H1 (cell line): ENCODE data around the gene MRPS10. TPM values are rescaled to one million over a fixed set of nuclear protein-coding genes. Genes with fewer than 3 reads are reported as not detected.
A peak's percentile ranks its signal among the peaks of the same experiment; 100 is the strongest.

Experiments
- CTCF ChIA-PET: fragments of 300-600 bp; sonication (Branson Sonifier 250); formaldehyde crosslinking; loops from one replicate; lab custom pipeline; 2021; ENCODE audit not compliant: partially characterized antibody; lab: Charles Lee
- POLR2A ChIA-PET: fragments of 300-600 bp; sonication (Branson Sonifier 250); formaldehyde crosslinking; loops from one replicate; lab custom pipeline; 2021; ENCODE audit warnings: inconsistent platforms; ENCODE audit not compliant: partially characterized antibody; lab: Charles Lee
- DNase-seq, 2 experiments: peaks; one replicate each; pipeline versions ENCODE4 v3.0.0 to v3.0.0-alpha.2; 2010 to 2022; ENCODE audit warnings: low spot score in 2 of 2, low read depth in 1 of 2, mixed read lengths in 1 of 2
- FAIRE-seq: peaks from 2 replicates; lab custom pipeline; 2011; peaks lifted over from hg19 to GRCh38; lab: Jason Lieb, UNC
- H2AFZ ChIP-seq: 2 replicates; pipeline ENCODE4 v1.8.1; 2012; ENCODE audit warnings: low read length, inconsistent platforms
- H2AK5ac ChIP-seq: 2 replicates; pipeline ENCODE4 v1.6.1; 2013; ENCODE audit warnings: low read depth, low read length
- H2BK120ac ChIP-seq: replicated peaks from 2 replicates; pipeline ENCODE3; 2013; ENCODE audit warnings: low read depth, low read length, inconsistent platforms
- H2BK12ac ChIP-seq: 2 replicates; pipeline ENCODE4 v1.6.1; 2013; ENCODE audit warnings: low read depth, low read length
- H2BK15ac ChIP-seq: 2 replicates; pipeline ENCODE4 v1.6.1; 2013; ENCODE audit warnings: low read length
- H2BK20ac ChIP-seq: 2 replicates; pipeline ENCODE4 v1.6.1; 2013; ENCODE audit warnings: low read length
- H2BK5ac ChIP-seq: 2 replicates; pipeline ENCODE4 v1.6.1; 2013; ENCODE audit warnings: low read depth, low read length
- H3K14ac ChIP-seq: 2 replicates; pipeline ENCODE4 v1.6.1; 2013; ENCODE audit warnings: inconsistent platforms; ENCODE audit not compliant: insufficient read length
- H3K18ac ChIP-seq: 2 replicates; pipeline ENCODE4 v1.6.1; 2013; ENCODE audit warnings: low read length; ENCODE audit errors: extremely low read depth
- H3K23ac ChIP-seq: 2 replicates; pipeline ENCODE4 v1.6.1; 2013; ENCODE audit warnings: inconsistent platforms; ENCODE audit not compliant: insufficient read length
- H3K23me2 ChIP-seq: 2 replicates; pipeline ENCODE4 v1.6.1; 2013; ENCODE audit warnings: low read depth, low read length
- H3K27ac ChIP-seq: 2 replicates; pipeline ENCODE4 v1.6.1; 2011; ENCODE audit warnings: low read depth, low read length, inconsistent platforms
- H3K27me3 ChIP-seq, 4 experiments: replicated peaks in 1 of 4; 1 replicate in 1 of 4; 2 replicates in 3 of 4; pipeline versions ENCODE4 v1.6.1 to v1.8.1; 2011 to 2013; ENCODE audit warnings: low read length in 3 of 4, mild to moderate bottlenecking in 3 of 4, inconsistent platforms in 2 of 4, mixed read lengths in 2 of 4, moderate library complexity in 1 of 4; ENCODE audit not compliant: control insufficient read depth in 3 of 4, insufficient read depth in 3 of 4; ENCODE audit errors: extremely low read depth in 1 of 4
- H3K36me3 ChIP-seq, 4 experiments: 2 replicates each; pipeline versions ENCODE4 v1.6.1 to v1.8.1; 2011 to 2013; ENCODE audit warnings: mild to moderate bottlenecking in 4 of 4, low read length in 3 of 4, moderate library complexity in 2 of 4, control low read depth in 1 of 4, inconsistent platforms in 1 of 4; ENCODE audit not compliant: insufficient read depth in 4 of 4, control insufficient read depth in 2 of 4
- H3K4ac ChIP-seq: replicated peaks from 2 replicates; pipeline ENCODE3; 2013; ENCODE audit warnings: low read length, low read depth, mixed read lengths, inconsistent platforms; ENCODE audit not compliant: insufficient read length
- H3K4me1 ChIP-seq, 4 experiments: replicated peaks in 1 of 4; 1 replicate in 1 of 4; 2 replicates in 3 of 4; pipeline versions ENCODE4 v1.6.1 to v1.8.1; 2011 to 2013; ENCODE audit warnings: low read length in 3 of 4, inconsistent platforms in 2 of 4, mixed read lengths in 1 of 4; ENCODE audit not compliant: insufficient read depth in 4 of 4, control insufficient read depth in 3 of 4
- H3K4me2 ChIP-seq, 2 experiments: 2 replicates each; pipeline versions ENCODE4 v1.6.1 to v1.8.1; 2011 to 2013; ENCODE audit warnings: low read depth in 2 of 2, low read length in 2 of 2, control low read depth in 1 of 2, inconsistent platforms in 1 of 2, mild to moderate bottlenecking in 1 of 2; ENCODE audit not compliant: insufficient read depth in 1 of 2
- H3K4me3 ChIP-seq, 4 experiments: fragments of 200-600, 300-600 bp in 1 of 4; sonication (generic), shearing (Covaris generic), sonication (Bioruptor Twin) in 1 of 4; 2 replicates each; pipeline versions ENCODE4 v1.5.1 to v1.8.1; 2011 to 2016; ENCODE audit warnings: low read length in 4 of 4, low read depth in 3 of 4, control low read depth in 2 of 4, inconsistent platforms in 2 of 4, mild to moderate bottlenecking in 2 of 4, mixed read lengths in 1 of 4, moderate library complexity in 1 of 4; ENCODE audit not compliant: insufficient read depth in 2 of 4; ENCODE audit errors: extremely low read depth in 1 of 4
- H3K56ac ChIP-seq: replicated peaks from 2 replicates; pipeline ENCODE3; 2013; ENCODE audit warnings: low read depth, mild to moderate bottlenecking, mixed read lengths, low read length, inconsistent platforms; ENCODE audit not compliant: insufficient read length
- H3K79me1 ChIP-seq: 2 replicates; pipeline ENCODE4 v1.6.1; 2013; ENCODE audit warnings: low read depth, low read length, control low read depth
- H3K79me2 ChIP-seq, 2 experiments: 2 replicates each; pipeline versions ENCODE4 v1.6.1 to v1.8.1; 2012 to 2013; ENCODE audit warnings: low read length in 2 of 2, mild to moderate bottlenecking in 2 of 2, inconsistent platforms in 1 of 2; ENCODE audit not compliant: insufficient read depth in 2 of 2, control insufficient read depth in 1 of 2
- H3K9ac ChIP-seq, 4 experiments: replicated peaks in 1 of 4; 1 replicate in 1 of 4; 2 replicates in 3 of 4; pipeline versions ENCODE4 v1.6.1 to v1.8.1; 2011 to 2013; ENCODE audit warnings: low read depth in 3 of 4, low read length in 3 of 4, control low read depth in 2 of 4, mild to moderate bottlenecking in 2 of 4, moderate library complexity in 2 of 4, inconsistent platforms in 1 of 4; ENCODE audit errors: extremely low read depth in 1 of 4
- H3K9me3 ChIP-seq, 2 experiments: 2 replicates each; pipeline versions ENCODE4 v1.6.1 to v1.8.1; 2012 to 2013; ENCODE audit warnings: mild to moderate bottlenecking in 2 of 2, moderate library complexity in 2 of 2, control low read depth in 1 of 2, inconsistent platforms in 1 of 2, low read depth in 1 of 2, low read length in 1 of 2, mixed read lengths in 1 of 2; ENCODE audit not compliant: insufficient read depth in 2 of 2
- H4K20me1 ChIP-seq, 2 experiments: replicated peaks in 1 of 2; 2 replicates each; pipeline versions ENCODE3 to v1.8.1; 2011 to 2013; ENCODE audit warnings: inconsistent platforms in 2 of 2, low read length in 2 of 2, mild to moderate bottlenecking in 1 of 2; ENCODE audit not compliant: insufficient read depth in 2 of 2, control insufficient read depth in 1 of 2
- H4K5ac ChIP-seq: 2 replicates; pipeline ENCODE4 v1.6.1; 2013; ENCODE audit warnings: low read length, low read depth, mixed read lengths, inconsistent platforms; ENCODE audit not compliant: insufficient read length
- H4K8ac ChIP-seq: 2 replicates; pipeline ENCODE4 v1.8.0; 2013; ENCODE audit warnings: mild to moderate bottlenecking, moderate library complexity, low read length, inconsistent platforms; ENCODE audit not compliant: insufficient read depth; ENCODE audit errors: extremely low read depth
- H4K91ac ChIP-seq: replicated peaks from 2 replicates; pipeline ENCODE3; 2013; ENCODE audit warnings: low read length, mixed read lengths, inconsistent platforms; ENCODE audit not compliant: insufficient read length
- ASH2L ChIP-seq: fragments of 200-600, 300-600 bp; sonication (generic); IDR thresholded peaks from one replicate; pipeline ENCODE4 v1.7.1; 2017; ENCODE audit warnings: low read length
- USF2 ChIP-seq: IDR thresholded peaks from 2 replicates; pipeline ENCODE4 v1.6.1; 2011; ENCODE audit warnings: low read length, improper control_type of control experiment
- WGBS, 2 experiments: shearing (Covaris generic) in 1 of 2; methylation state at CpG; one replicate each; pipeline versions ENCODE4 v1.1.6 to v1.1.7; 2013 to 2015; ENCODE audit warnings: low lambda C conversion rate in 2 of 2, mixed read lengths in 2 of 2, inconsistent platforms in 1 of 2, low coverage in 1 of 2, missing lambda C conversion rate in 1 of 2; ENCODE audit not compliant: insufficient replicate concordance in 2 of 2, insufficient coverage in 1 of 2, insufficient read length in 1 of 2; ENCODE audit errors: extremely low coverage in 1 of 2, missing lambda C conversion rate in 1 of 2; 5-methylcytosine and 5-hydroxymethylcytosine counted together
- polyA plus RNA-seq, 7 experiments: library from polyadenylated mRNA; depleted of rRNA in 3 of 7; stranded (reverse) in 5 of 7; unstranded in 2 of 7; fragments of >200 nt in 5 of 7; fragments of 200-250 nt in 2 of 7; gene quantifications; 1 replicate in 5 of 7; 2 replicates in 1 of 7; 4 replicates in 1 of 7; pipeline versions ENCODE4 v1.2.1 to v1.2.3, GENCODE V29; 2011 to 2013; ENCODE audit warnings: missing spikeins in 2 of 7, mixed read lengths in 2 of 7
- total RNA-seq: library from RNA; stranded (reverse); fragmentation: NEBNext Ultra II Directional; extraction: Animal tissue kit (Norgen Biotek cat#: 25700); gene quantifications from 2 replicates; pipeline ENCODE4 v1.2.1, GENCODE V29; 2021

MRPS10 gene
- total and polyA plus RNA-seq, 2 of the 8 experiments (the other 6 are each of a cell fraction or from before 2014, with no cell fraction given) = 20.5 to 33.6 TPM

- H2BK120ac ChIP-seq = no peak overlapping the region
- peaks cover 0 to 23% (median 11%) of the 10 kb centered on the region in 4 experiments; a peak in 6 of 8 replicates for H3K36me3 ChIP-seq
- DNase-seq (peak in 1 of 2 experiments; percentile 41), FAIRE-seq (no peak)
- no peak overlapping the region for H3K9ac ChIP-seq
- no peak overlapping the region for H3K4me3 ChIP-seq
- TF ChIP-seq USF2 (no peak), ASH2L (no peak)
- no peak overlapping the region for H3K18ac ChIP-seq
- H4K91ac ChIP-seq = no peak overlapping the region
- no peak overlapping the region for H2AK5ac ChIP-seq
- H3K14ac ChIP-seq = no peak overlapping the region
- no peak overlapping the region for H2BK20ac ChIP-seq
- POLR2A ChIA-PET = interaction anchor here (0.6 kb wide), 1 partner anchor 695 kb away, joined by 3 read pairs; no protein-coding TSS in a partner anchor
- 95% methylated on average over 8 of the region's 8 CpGs; no CpG with 5 or more reads in 1 of the 2 experiments for WGBS, 2 experiments
- no peak overlapping the region for H3K4me2 ChIP-seq
- H2BK12ac ChIP-seq = no peak overlapping the region
- no peaks in the 10 kb centered on the region for H3K9me3 ChIP-seq
- no peak overlapping the region for H3K23ac ChIP-seq
- H3K79me1 ChIP-seq = no peaks in the 10 kb centered on the region
- no peak overlapping the region for H3K4ac ChIP-seq
- no peak overlapping the region for H2BK5ac ChIP-seq
- CTCF ChIA-PET = interaction anchor here (0.7 to 5.2 kb wide), 8 partner anchors 12 to 305 kb away, joined by 3 to 52 read pairs (median 3); partner anchors contain the start of gene MRPS10
- no peak overlapping the region for H2BK15ac ChIP-seq
- H4K20me1 ChIP-seq = no peaks in the 10 kb centered on the region
- H3K79me2 ChIP-seq = no peaks in the 10 kb centered on the region
- H4K5ac ChIP-seq = no peak overlapping the region
- H3K23me2 ChIP-seq = no peaks in the 10 kb centered on the region
- no peak overlapping the region for H3K56ac ChIP-seq
- no peak overlapping the region; the same call in none of the 2 replicates for H4K8ac ChIP-seq
- no peaks in the 10 kb centered on the region for H3K27me3 ChIP-seq
- H3K27ac ChIP-seq = no peak overlapping the region
- H3K4me1 ChIP-seq = no peaks in the 10 kb centered on the region
- H2AFZ ChIP-seq = no peak overlapping the region
Measured at GRCh38 chr6:42226645-42227143, 9.0 kb upstream of the MRPS10 start.
